Smooth muscle cell (in vitro differentiated cells): ENCODE measurements around the gene PIP4K2C. TPM values are rescaled to one million over a fixed set of nuclear protein-coding genes. Genes with fewer than 3 reads are reported as not detected.

Experiments used
- DNase-seq: peaks from one replicate; lab custom pipeline; 2025; ENCODE audit not compliant: unreplicated experiment; lab: John Stamatoyannopoulos, UW
- H2AFZ ChIP-seq: fragments of 200-600 bp; sonication (generic); 2 replicates; pipeline ENCODE4 v1.6.0; 2016; ENCODE audit warnings: antibody characterized with exemption, low read depth, mild to moderate bottlenecking
- H3F3A ChIP-seq: fragments of 200-600 bp; sonication (generic); 2 replicates; pipeline ENCODE4 v1.6.0; 2017; ENCODE audit warnings: antibody characterized with exemption, low read depth
- H3K27ac ChIP-seq: fragments of 200-600 bp; sonication (generic); 2 replicates; pipeline ENCODE4 v1.5.1; 2016; ENCODE audit warnings: low read depth, mild to moderate bottlenecking
- H3K27me3 ChIP-seq: fragments of 200-600 bp; sonication (generic); 2 replicates; pipeline ENCODE4 v1.6.1; 2016; ENCODE audit warnings: low read depth, mild to moderate bottlenecking
- H3K36me3 ChIP-seq: fragments of 200-600 bp; sonication (generic); 2 replicates; pipeline ENCODE4 v1.5.1; 2016; ENCODE audit warnings: low read depth
- H3K4me1 ChIP-seq: fragments of 200-600 bp; sonication (generic); 2 replicates; pipeline ENCODE4 v1.5.1; 2016; ENCODE audit warnings: low read depth
- H3K4me2 ChIP-seq: fragments of 200-600 bp; sonication (generic); 2 replicates; pipeline ENCODE4 v1.6.0; 2016; ENCODE audit warnings: mild to moderate bottlenecking
- H3K4me3 ChIP-seq: fragments of 200-600 bp; sonication (generic); 2 replicates; pipeline ENCODE4 v1.5.1; 2016; ENCODE audit warnings: mild to moderate bottlenecking
- H3K79me2 ChIP-seq: fragments of 200-600 bp; sonication (generic); 2 replicates; pipeline ENCODE4 v1.6.0; 2016; ENCODE audit warnings: low read depth, mild to moderate bottlenecking
- H3K9ac ChIP-seq: fragments of 200-600 bp; sonication (generic); 2 replicates; pipeline ENCODE4 v1.6.0; 2016; ENCODE audit warnings: low read depth
- H3K9me3 ChIP-seq: fragments of 200-600 bp; sonication (generic); replicated peaks from 2 replicates; pipeline ENCODE4 v1.5.1; 2016; ENCODE audit warnings: low read depth
- H4K20me1 ChIP-seq: fragments of 200-600 bp; sonication (generic); 2 replicates; pipeline ENCODE4 v1.6.0; 2016; ENCODE audit warnings: low read depth
- CTCF ChIP-seq: fragments of 200-600 bp; sonication (generic); IDR thresholded peaks from 2 replicates; pipeline ENCODE4 v1.5.1; 2017; ENCODE audit warnings: borderline replicate concordance, mild to moderate bottlenecking, antibody characterized with exemption; ENCODE audit not compliant: insufficient read depth, poor library complexity, severe bottlenecking
- WGBS: methylation state at CpG from one replicate; pipeline ENCODE4 v1.1.7; 2016; ENCODE audit warnings: low lambda C conversion rate; 5-methylcytosine and 5-hydroxymethylcytosine counted together
- polyA plus RNA-seq: library from polyadenylated mRNA; unstranded; fragments of >200 nt; fragmentation: Nextera tagmentation; extraction: Ambion mirVana; gene quantifications from 2 replicates; pipeline ENCODE4 v1.2.1, GENCODE V29; 2016
- total RNA-seq: library from RNA; depleted of rRNA; stranded (reverse); fragments of >200 nt; gene quantifications from 2 replicates; pipeline ENCODE4 v1.2.3, GENCODE V29; 2014

Gene PIP4K2C
- total and polyA plus RNA-seq, 2 experiments from 2014 or later = 33.3 to 39.5 TPM

GRCh38 chr12:57606399-57606798 is 15.4 kb downstream of the PIP4K2C start:
- Histone ChIP-seq H3F3A (peaks cover 24% of the 10 kb centered on the region), H3K79me2 (no peaks in the 10 kb centered on the region), H2AFZ (no peak overlapping the region), H3K4me3 (no peak overlapping the region), H3K4me2 (no peak overlapping the region), H3K36me3 (no peaks in the 10 kb centered on the region), H3K27ac (no peak overlapping the region), H3K9me3 (no peaks in the 10 kb centered on the region), H3K27me3 (no peaks in the 10 kb centered on the region), H3K4me1 (peaks cover 26% of the 10 kb centered on the region), H4K20me1 (no peaks in the 10 kb centered on the region), H3K9ac (no peak overlapping the region)
- DNase-seq = no peak
- 83% methylated on average over 2 of the region's 2 CpGs for WGBS
- no peak for TF ChIP-seq CTCF

- DNase-seq = no peak
- Histone ChIP-seq H3K4me2 (no peak overlapping the region), H3K9me3 (no peaks in the 10 kb centered on the region), H3K9ac (no peak overlapping the region), H2AFZ (no peak overlapping the region), H3K4me1 (peaks cover 27% of the 10 kb centered on the region), H3K79me2 (no peaks in the 10 kb centered on the region), H3K4me3 (no peak overlapping the region), H3K27ac (no peak overlapping the region), H3K36me3 (no peaks in the 10 kb centered on the region), H3F3A (peaks cover 24% of the 10 kb centered on the region), H4K20me1 (no peaks in the 10 kb centered on the region), H3K27me3 (no peaks in the 10 kb centered on the region)
- TF ChIP-seq CTCF = no peak
- over 99% methylated on average over 10 of the region's 11 CpGs for WGBS
These were observed 15.8 kb downstream of the PIP4K2C start for GRCh38 chr12:57606821-57607220.

GRCh38 chr12:57607958-57608663 is 17.1 kb downstream of the PIP4K2C start:
- H4K20me1 ChIP-seq = no peaks in the 10 kb centered on the region
- no peaks in the 10 kb centered on the region for H3K27me3 ChIP-seq
- no peaks in the 10 kb centered on the region for H3K9me3 ChIP-seq
- no peak overlapping the region for H3K27ac ChIP-seq
- H3K4me1 ChIP-seq = peaks cover 30% of the 10 kb centered on the region
- 85% methylated on average over 12 of the region's 12 CpGs for WGBS
- no peak overlapping the region for H3K4me2 ChIP-seq
- no peaks in the 10 kb centered on the region for H3K36me3 ChIP-seq
- peaks cover 19% of the 10 kb centered on the region for H3F3A ChIP-seq
- no peak for TF ChIP-seq CTCF
- H2AFZ ChIP-seq = no peak overlapping the region
- no peak overlapping the region for H3K9ac ChIP-seq
- DNase-seq = no peak
- no peak overlapping the region for H3K4me3 ChIP-seq
- H3K79me2 ChIP-seq = no peaks in the 10 kb centered on the region
